Measurements from ENCODE around the gene SPON2.

- TF ChIP-seq FOXM1 (IDR thresholded peaks at IDR 0.05; ENCODE audit: borderline replicate concordance) (no peak), ARNT (IDR thresholded peaks at IDR 0.05) (no peak), FOXK2 (IDR thresholded peaks at IDR 0.05) (no peak), ZNF384 (IDR thresholded peaks at IDR 0.05) (no peak), FOXA1 (IDR thresholded peaks at IDR 0.05) (no peak), BHLHE40 (IDR thresholded peaks at IDR 0.05; ENCODE audit: borderline replicate concordance) (no peak), SP1 (IDR thresholded peaks at IDR 0.05) (no peak), TARDBP (IDR thresholded peaks at IDR 0.05) (no peak), SUZ12 (IDR thresholded peaks at IDR 0.05) (no peak), ELF4 (IDR thresholded peaks at IDR 0.05) (no peak), PKNOX1 (IDR thresholded peaks at IDR 0.05) (no peak), HDGF (IDR thresholded peaks at IDR 0.05; ENCODE audit: borderline replicate concordance) (no peak), CTBP1 (IDR thresholded peaks at IDR 0.05; ENCODE audit: borderline replicate concordance) (no peak)
Observed at GRCh38 chr4:1137850-1138249, 34.5 kb downstream of the SPON2 start.

Measured in HEK293T (cell line).